NB4 (cell line): ENCODE data around the gene CYP2A13.

Source experiments
- POLR2A ChIP-seq: IDR thresholded peaks from 2 replicates; pipeline ENCODE4 v1.6.1; 2011; ENCODE audit warnings: mild to moderate bottlenecking; ENCODE audit not compliant: insufficient read length; ENCODE audit errors: extremely low read depth
- TF ChIP-seq, protein P1 (sequence below): IDR thresholded peaks from one replicate; pipeline ENCODE4 v1.5.1; 2012; ENCODE audit warnings: low read depth, low read length

GRCh38 chr19:41039806-41040205 is 48.4 kb upstream of the CYP2A13 start:
- TF ChIP-seq, protein P1, sequence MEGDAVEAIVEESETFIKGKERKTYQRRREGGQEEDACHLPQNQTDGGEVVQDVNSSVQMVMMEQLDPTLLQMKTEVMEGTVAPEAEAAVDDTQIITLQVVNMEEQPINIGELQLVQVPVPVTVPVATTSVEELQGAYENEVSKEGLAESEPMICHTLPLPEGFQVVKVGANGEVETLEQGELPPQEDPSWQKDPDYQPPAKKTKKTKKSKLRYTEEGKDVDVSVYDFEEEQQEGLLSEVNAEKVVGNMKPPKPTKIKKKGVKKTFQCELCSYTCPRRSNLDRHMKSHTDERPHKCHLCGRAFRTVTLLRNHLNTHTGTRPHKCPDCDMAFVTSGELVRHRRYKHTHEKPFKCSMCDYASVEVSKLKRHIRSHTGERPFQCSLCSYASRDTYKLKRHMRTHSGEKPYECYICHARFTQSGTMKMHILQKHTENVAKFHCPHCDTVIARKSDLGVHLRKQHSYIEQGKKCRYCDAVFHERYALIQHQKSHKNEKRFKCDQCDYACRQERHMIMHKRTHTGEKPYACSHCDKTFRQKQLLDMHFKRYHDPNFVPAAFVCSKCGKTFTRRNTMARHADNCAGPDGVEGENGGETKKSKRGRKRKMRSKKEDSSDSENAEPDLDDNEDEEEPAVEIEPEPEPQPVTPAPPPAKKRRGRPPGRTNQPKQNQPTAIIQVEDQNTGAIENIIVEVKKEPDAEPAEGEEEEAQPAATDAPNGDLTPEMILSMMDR = no peak
- no peak for TF ChIP-seq POLR2A
